Parathyroid adenoma (tissue), 2 donors: ENCODE data around the gene FBRSL1.

ENCODE experiments used
- H2AFZ ChIP-seq: fragments of 300-600 bp; sonication (generic); one replicate; pipeline ENCODE4 v1.7.0; 2017; ENCODE audit warnings: antibody characterized with exemption, mild to moderate bottlenecking
- H3K27ac ChIP-seq: fragments of 300-600 bp; sonication (generic); one replicate; pipeline ENCODE4 v1.7.0; 2017
- H3K27me3 ChIP-seq: fragments of 300-600 bp; sonication (generic); one replicate; pipeline ENCODE4 v1.7.0; 2017; ENCODE audit warnings: low read length; ENCODE audit not compliant: control insufficient read depth, insufficient read depth
- H3K36me3 ChIP-seq: fragments of 300-600 bp; sonication (generic); one replicate; pipeline ENCODE4 v1.7.0; 2017; ENCODE audit warnings: low read length; ENCODE audit not compliant: control insufficient read depth, insufficient read depth
- H3K4me1 ChIP-seq: fragments of 300-600 bp; sonication (generic); one replicate; pipeline ENCODE4 v1.7.0; 2017; ENCODE audit warnings: control low read depth
- H3K4me2 ChIP-seq: fragments of 300-600 bp; sonication (generic); one replicate; pipeline ENCODE4 v1.7.0; 2017; ENCODE audit warnings: low read length
- H3K4me3 ChIP-seq: fragments of 300-600 bp; sonication (generic); one replicate; pipeline ENCODE4 v1.7.0; 2017; ENCODE audit warnings: low read depth, low read length
- H3K79me2 ChIP-seq: fragments of 300-600 bp; sonication (generic); one replicate; pipeline ENCODE4 v1.7.0; 2017; ENCODE audit warnings: control low read depth
- H3K9ac ChIP-seq: fragments of 300-600 bp; sonication (generic); one replicate; pipeline ENCODE4 v1.7.0; 2017; ENCODE audit warnings: mild to moderate bottlenecking
- H3K9me3 ChIP-seq: fragments of 300-600 bp; sonication (generic); one replicate; pipeline ENCODE4 v1.7.0; 2017; ENCODE audit warnings: low read length; ENCODE audit not compliant: control insufficient read depth
- TF ChIP-seq, protein P1 (sequence below): fragments of 300-600 bp; sonication (generic); IDR thresholded peaks from one replicate; pipeline ENCODE4 v1.7.0; 2017; ENCODE audit warnings: antibody characterized with exemption, mild to moderate bottlenecking
- donor health status: primary hyperparathyroidism.

FBRSL1 gene

DNA sequence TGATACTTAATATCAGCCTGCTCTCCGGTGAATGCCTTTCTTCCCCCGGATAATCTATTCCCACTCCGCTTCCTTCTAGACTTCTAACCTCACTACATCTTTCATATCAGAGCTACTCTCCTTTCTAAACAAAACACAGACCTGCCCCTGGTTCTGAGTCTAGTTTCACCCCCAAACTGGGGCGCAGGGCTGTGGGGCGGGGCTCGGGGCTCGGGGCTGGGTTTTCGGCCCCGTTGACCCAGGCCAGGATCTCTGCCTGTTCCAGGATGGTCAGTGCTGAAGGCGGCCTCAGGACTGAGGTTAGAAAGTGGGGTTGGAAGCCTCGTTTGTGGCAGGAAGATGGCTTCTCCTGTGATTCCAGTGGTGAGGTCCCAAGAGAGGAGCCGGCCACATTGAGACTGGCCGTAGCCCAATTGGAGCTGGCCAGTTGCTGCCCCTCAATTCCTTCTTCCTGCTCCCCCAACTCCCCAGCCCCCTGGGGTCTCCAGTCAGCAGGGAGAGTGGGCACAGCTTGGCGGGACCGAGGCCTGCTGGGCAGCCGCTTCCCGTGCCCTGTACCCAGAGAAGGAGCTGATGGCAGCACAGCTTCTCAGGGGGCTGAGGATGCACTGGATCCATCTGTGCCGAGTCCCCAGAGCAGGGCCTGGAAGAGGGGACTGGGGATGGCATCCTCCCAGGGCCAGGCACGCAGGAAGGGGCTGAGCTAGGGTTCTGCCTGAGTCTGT lies 67.5 kb downstream of the FBRSL1 start:
- Histone ChIP-seq H3K4me2 (no peak overlapping the region), H3K27me3 (no peaks in the 10 kb centered on the region), H3K79me2 (no peaks in the 10 kb centered on the region), H3K9ac (no peak overlapping the region), H3K9me3 (no peaks in the 10 kb centered on the region), H3K27ac (no peak overlapping the region), H3K36me3 (no peaks in the 10 kb centered on the region), H3K4me3 (no peak overlapping the region), H2AFZ (no peak overlapping the region), H3K4me1 (no peaks in the 10 kb centered on the region)
- TF ChIP-seq, protein P1, sequence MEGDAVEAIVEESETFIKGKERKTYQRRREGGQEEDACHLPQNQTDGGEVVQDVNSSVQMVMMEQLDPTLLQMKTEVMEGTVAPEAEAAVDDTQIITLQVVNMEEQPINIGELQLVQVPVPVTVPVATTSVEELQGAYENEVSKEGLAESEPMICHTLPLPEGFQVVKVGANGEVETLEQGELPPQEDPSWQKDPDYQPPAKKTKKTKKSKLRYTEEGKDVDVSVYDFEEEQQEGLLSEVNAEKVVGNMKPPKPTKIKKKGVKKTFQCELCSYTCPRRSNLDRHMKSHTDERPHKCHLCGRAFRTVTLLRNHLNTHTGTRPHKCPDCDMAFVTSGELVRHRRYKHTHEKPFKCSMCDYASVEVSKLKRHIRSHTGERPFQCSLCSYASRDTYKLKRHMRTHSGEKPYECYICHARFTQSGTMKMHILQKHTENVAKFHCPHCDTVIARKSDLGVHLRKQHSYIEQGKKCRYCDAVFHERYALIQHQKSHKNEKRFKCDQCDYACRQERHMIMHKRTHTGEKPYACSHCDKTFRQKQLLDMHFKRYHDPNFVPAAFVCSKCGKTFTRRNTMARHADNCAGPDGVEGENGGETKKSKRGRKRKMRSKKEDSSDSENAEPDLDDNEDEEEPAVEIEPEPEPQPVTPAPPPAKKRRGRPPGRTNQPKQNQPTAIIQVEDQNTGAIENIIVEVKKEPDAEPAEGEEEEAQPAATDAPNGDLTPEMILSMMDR, result no peak

DNA sequence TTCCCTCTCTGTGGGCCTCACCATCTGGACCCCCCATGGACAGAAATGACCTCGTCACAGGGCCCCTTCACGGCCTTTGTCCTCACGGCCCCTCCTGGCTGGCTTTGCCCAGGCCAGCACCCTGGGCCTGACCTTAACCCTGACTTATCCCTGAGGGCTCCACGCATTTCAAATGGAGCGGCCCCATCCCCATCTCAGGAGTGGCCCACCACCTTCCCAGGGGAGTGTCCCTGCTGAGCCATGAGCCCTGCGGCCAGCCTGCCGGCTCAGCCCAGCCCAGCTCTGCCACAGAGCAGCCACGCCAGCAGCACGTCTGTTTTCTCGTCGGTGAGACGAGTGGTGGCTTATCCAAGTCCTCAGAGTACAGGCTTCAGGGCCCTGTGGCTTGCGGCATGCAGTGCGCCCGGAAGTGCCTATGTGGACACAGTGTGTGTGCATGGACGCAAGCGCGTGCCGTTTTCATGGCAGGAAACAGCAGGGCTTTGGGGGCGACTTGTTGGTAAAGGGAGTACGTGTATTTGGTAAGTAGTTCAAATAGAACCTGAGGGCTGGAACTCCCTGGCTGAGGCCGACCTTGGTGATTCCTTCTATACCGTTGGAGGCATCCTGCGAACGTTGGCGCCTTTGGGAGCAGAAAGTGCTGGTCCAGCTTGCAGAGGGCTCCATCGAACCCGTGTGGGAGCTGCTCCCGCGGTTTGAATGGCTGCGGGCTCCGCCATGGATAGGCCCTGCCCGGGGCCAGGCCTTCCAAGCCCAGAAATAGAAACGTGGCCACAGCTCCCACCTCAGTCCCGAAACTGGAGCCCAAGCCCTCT lies 68.3 kb downstream of the FBRSL1 start:
- Histone ChIP-seq H3K27me3 (no peaks in the 10 kb centered on the region), H3K4me2 (no peak overlapping the region), H3K9ac (no peak overlapping the region), H3K27ac (no peak overlapping the region), H2AFZ (no peak overlapping the region), H3K4me3 (no peak overlapping the region), H3K9me3 (no peaks in the 10 kb centered on the region), H3K36me3 (no peaks in the 10 kb centered on the region), H3K4me1 (no peaks in the 10 kb centered on the region), H3K79me2 (no peaks in the 10 kb centered on the region)
- TF ChIP-seq, protein P1, result no peak

DNA sequence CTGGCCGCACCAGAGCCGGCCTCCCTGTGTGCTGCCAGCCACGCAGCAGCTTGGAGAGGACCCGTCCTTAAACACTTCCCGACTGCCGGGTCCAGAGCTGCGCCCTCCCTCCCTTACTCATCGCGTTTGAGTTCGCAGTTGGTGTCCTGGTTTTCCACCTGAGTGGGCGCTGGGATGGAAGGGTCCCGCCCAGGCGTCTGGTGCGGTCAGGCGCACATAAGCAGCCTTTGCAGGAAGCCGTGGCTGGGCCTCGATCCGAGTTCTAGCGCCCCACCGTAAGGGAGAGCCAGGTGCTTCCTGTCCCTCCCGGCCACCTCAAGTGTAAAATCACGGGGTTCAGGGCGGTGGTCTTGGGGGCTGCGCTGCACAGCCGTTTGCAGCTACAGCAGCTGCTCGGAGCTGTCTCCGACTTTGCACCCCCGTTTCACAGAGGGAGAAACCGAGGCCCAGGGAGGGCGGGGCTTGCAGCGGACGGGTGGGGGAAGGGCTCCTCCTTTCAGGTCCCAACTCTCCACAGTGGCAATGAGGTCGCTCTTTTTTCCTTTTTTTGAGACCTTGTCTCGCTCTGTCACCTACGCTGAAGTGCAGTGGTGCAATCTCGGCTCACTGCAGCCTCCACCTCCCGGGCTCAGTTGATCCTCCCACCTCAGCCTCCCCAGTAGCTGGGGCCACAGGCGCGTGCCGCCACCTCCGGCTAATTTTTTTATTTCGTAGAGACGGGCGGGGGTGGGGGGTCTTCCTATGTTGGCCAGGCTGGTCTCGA lies 69.1 kb downstream of the FBRSL1 start:
- Histone ChIP-seq H3K4me3 (peak overlapping the region; percentile 52), H3K4me1 (no peaks in the 10 kb centered on the region), H3K36me3 (no peaks in the 10 kb centered on the region), H3K79me2 (no peaks in the 10 kb centered on the region), H3K9ac (no peak overlapping the region), H3K4me2 (peak overlapping the region; percentile 77), H2AFZ (no peak overlapping the region), H3K9me3 (no peaks in the 10 kb centered on the region), H3K27me3 (no peaks in the 10 kb centered on the region), H3K27ac (no peak overlapping the region)
- TF ChIP-seq, protein P1, result no peak

DNA sequence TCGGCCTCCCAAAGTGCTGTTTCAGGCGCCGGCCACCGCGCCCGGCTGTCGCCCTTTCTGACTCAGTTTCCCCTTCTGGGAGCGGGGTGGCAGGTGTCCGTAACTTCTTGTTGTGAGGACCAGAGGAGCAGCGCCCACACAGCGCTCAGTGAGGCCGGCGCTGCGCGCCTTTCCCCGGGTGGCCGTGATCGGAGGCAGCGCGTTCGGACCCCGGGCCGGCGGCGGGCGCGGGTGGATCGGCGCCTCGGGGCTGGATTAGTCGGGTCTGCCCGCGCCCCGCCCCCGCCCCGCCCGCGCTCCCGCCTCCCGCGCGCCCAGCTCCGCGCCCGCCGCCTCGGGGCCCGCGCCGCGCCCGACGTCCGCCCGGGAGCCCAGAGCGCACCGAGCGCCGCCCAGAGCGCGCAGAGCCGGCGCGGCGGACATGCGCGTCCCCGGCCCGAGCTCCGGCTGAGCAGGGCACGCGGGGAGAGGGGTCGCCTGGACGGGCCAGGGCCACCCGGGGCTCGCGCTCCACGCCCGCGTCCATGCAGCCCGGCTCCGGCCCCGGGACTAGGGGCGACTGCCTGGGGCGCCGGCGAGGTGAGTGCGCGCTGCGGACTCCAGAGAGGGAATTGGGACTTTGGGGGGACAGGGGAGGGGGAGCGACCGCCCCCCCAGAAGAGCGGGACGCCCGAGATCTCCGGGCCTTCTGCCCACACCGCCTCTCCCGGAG lies 69.9 kb downstream of the FBRSL1 start:
- Histone ChIP-seq H3K4me3 (peak overlapping the region; percentile 52), H3K4me1 (no peaks in the 10 kb centered on the region), H2AFZ (no peak overlapping the region), H3K9ac (no peak overlapping the region), H3K4me2 (peak overlapping the region; percentile 77), H3K27me3 (no peaks in the 10 kb centered on the region), H3K36me3 (no peaks in the 10 kb centered on the region), H3K9me3 (no peaks in the 10 kb centered on the region), H3K79me2 (no peaks in the 10 kb centered on the region), H3K27ac (no peak overlapping the region)
- TF ChIP-seq, protein P1, result no peak
